ENCODE results near the gene ZSWIM7.

- TF ChIP-seq CTCF (IDR thresholded peaks at IDR 0.05; ENCODE audit: low read length), result no peak
- no peak for TF ChIP-seq EZH2 (optimal IDR thresholded peaks at IDR 0.05; ENCODE audit: low read depth, low read length)
These were observed 3.2 kb downstream of the ZSWIM7 start for GRCh38 chr17:15996322-15996721.

Measured in MM.1S (cell line).